Hindlimb muscle (tissue), 1 donor: Measurements from ENCODE around the gene PRMT1. TPM values are rescaled to one million over a fixed set of nuclear protein-coding genes. Genes with fewer than 3 reads are reported as not detected.

Source experiments
- DNase-seq: peaks from one replicate; pipeline ENCODE4 v3.0.0-alpha.2; 2013
- polyA plus RNA-seq: library from polyadenylated mRNA; unstranded; fragments of 120-200 nt; gene quantifications from one replicate; pipeline ENCODE4 v1.2.1, GENCODE V29; 2013; ENCODE audit not compliant: insufficient read length

Gene PRMT1
- polyA plus RNA-seq, 1 donor = 214 TPM

- DNase-seq = peak; percentile 67
These were observed 4.7 kb upstream of the PRMT1 start for GRCh38 chr19:49672131-49672919.

GRCh38 chr19:49676136-49676783 is 811 bp upstream of the PRMT1 start:
- DNase-seq = peak; percentile 94

GRCh38 chr19:49676784-49677230 is 264 bp upstream of the PRMT1 start:
- DNase-seq = peak; percentile 100

- peak; percentile 79 for DNase-seq
These were observed 1.0 kb downstream of the PRMT1 start for GRCh38 chr19:49677901-49678674.

GRCh38 chr19:49678985-49679770 is 2.1 kb downstream of the PRMT1 start:
- DNase-seq = no peak

- no peak for DNase-seq
These were observed 2.8 kb downstream of the PRMT1 start for GRCh38 chr19:49679771-49680413.

GRCh38 chr19:49680421-49681351 is 3.6 kb downstream of the PRMT1 start:
- peak; percentile 95 for DNase-seq

GRCh38 chr19:49681830-49682229 is 4.8 kb downstream of the PRMT1 start:
- no peak for DNase-seq

GRCh38 chr19:49682274-49682673 is 5.2 kb downstream of the PRMT1 start:
- DNase-seq = no peak

GRCh38 chr19:49683814-49684250 is 6.8 kb downstream of the PRMT1 start:
- DNase-seq = no peak

- DNase-seq = no peak
These were observed 7.3 kb downstream of the PRMT1 start for GRCh38 chr19:49684251-49684982.

- no peak for DNase-seq
These were observed 8.0 kb downstream of the PRMT1 start for GRCh38 chr19:49684983-49685553.

- DNase-seq = no peak
These were observed 8.8 kb downstream of the PRMT1 start for GRCh38 chr19:49685845-49686332.

- DNase-seq = no peak
These were observed 9.5 kb downstream of the PRMT1 start for GRCh38 chr19:49686503-49687088.

- no peak for DNase-seq
These were observed 10.1 kb downstream of the PRMT1 start for GRCh38 chr19:49687150-49687549.

GRCh38 chr19:49687566-49688316 is 10.7 kb downstream of the PRMT1 start:
- no peak for DNase-seq

- no peak for DNase-seq
These were observed 11.6 kb downstream of the PRMT1 start for GRCh38 chr19:49688531-49689132.
